ENCODE measurements around the gene PXN.

DNA sequence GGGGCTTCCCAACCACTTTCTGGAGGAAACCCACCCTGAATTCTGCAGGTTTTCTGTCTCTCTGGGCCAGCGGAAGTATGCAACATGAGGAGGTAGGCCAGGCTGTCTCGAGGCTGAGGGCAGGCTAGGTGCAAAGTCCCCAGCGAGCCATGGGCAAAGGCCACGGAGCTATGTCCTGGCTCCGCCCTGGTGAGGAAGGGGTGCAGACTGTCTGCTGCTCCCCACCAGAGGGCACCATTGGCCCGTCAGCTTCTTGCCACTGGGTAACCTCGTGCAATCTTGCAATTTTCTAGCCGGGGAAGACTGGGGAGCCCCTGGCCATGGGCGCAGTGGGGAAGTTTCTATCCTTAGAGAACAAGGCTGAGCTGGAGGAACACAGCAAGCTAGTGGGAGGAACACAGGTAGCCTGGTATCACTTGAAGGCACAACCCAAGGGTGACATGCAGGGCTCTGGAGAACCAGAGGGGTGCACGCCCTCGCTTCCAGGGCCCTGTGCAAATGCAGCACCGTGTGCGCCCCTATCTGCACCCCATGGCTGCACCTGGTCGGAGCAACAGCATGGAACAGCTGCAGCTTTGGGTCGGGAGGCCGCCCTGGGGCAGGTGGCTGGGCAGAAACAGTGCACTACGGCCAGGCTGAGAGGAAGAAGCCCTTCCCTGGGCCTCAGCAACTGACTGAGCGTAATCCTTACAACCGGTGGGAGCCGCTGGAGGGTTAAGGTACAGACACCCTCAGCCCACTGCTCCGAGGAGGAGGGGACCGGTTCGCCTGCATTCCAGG, 37.0 kb downstream of the PXN start:
- TF ChIP-seq GATA3 (IDR thresholded peaks at IDR 0.05; ENCODE audit: low read depth, low read length) (no peak), GATA2 (IDR thresholded peaks at IDR 0.05; ENCODE audit: low read depth, low read length) (no peak)

Data from SH-SY5Y (cell line).